ENCODE data around the gene TEAD1. TPM values are rescaled to one million over a fixed set of nuclear protein-coding genes. Genes with fewer than 3 reads are reported as not detected.

The TEAD1 gene
- total and polyA plus RNA-seq, 10 of the 15 experiments (the other 5 are each of a cell fraction or from before 2014, with no cell fraction given) = 0.01 to 0.59 (median 0.04) TPM; not detected in 6

DNA sequence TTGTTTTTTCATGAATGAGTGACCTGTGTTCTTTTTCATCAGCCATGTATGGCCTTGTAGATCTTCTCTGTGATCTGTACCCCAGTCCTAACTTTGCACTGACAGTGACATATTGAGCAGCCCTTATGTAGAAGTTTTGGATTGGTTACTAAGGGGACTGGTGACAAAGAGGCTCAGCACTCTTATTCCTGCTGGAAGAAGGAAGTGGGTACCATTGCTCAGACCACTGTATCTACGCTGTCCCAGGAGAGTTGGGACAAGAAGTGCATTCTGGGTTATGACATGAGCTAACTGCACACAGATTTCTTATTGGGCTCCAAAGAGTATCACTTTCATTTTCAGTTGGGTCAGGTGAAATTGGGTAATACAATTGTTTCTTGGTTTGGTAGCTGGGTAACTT lies 227.1 kb downstream of the TEAD1 start (continued):
- no peak for TF ChIP-seq MTA3 (IDR thresholded peaks at IDR 0.05; ENCODE audit: borderline replicate concordance, low read length)

DNA sequence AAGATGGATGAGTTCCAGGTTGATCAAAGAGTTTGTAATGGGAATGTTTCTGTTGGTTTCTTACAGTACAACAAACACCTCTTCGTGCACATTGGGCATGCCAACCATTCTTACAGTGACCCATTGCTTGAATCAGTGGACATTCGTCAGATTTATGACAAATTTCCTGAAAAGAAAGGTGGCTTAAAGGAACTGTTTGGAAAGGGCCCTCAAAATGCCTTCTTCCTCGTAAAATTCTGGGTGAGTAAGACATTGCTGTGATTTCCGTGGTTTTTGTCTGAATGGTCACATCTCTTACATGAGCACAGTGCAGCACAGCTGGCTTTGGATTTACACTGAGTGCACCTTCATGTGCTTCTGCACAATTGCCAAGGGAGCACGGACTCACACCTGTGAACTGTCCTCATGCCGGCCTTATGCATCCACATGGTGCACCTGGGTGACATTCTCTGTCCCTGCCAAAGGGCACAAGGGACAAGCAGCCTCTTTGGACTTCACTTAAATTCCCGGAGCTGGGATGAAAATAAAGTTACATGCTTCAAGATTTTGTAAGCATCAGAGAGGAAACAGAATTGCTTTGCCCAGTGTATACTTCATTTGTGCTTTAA lies 227.8 kb downstream of the TEAD1 start:
- POLR2A ChIA-PET = no interaction called here
- H3K27me3 ChIP-seq (replicated peaks in 1 of 2; ENCODE audit: control insufficient read depth in 2 of 2, insufficient read depth in 2 of 2, low read length in 1 of 2) = no peaks in the 10 kb centered on the region; a peak in 1 of 4 replicates
- ATAC-seq = no peak
- no peaks in the 10 kb centered on the region for H3K36me3 ChIP-seq (ENCODE audit: control insufficient read depth in 2 of 2, insufficient read depth in 2 of 2, low read length in 1 of 2)
- SMC1A ChIA-PET (ENCODE audit: uncharacterized antibody, unreplicated experiment) = no interaction called here
- no peak overlapping the region; the same call in 1 of the 2 replicates for H2AFZ ChIP-seq (ENCODE audit: control insufficient read depth, low read depth, low read length)
- H3K4me2 ChIP-seq (ENCODE audit: control insufficient read depth, insufficient read depth) = no peak overlapping the region
- CTCF ChIA-PET = interaction anchor here (1.1 to 1.8 kb wide), 4 partner anchors 12 to 571 kb away, joined by 3 to 5 read pairs (median 3); no protein-coding TSS in a partner anchor
- no TSS peak for BruUV-seq (replicated peaks)
- WGBS (ENCODE audit: insufficient coverage, insufficient replicate concordance, low lambda C conversion rate, missing lambda C conversion rate) = 19% methylated on average over 7 of the region's 7 CpGs
- H3K4me3 ChIP-seq = no peak overlapping the region
- intact Hi-C loops (cut with micrococcal nuclease; ENCODE audit: unreplicated experiment) (no loop called here), in situ Hi-C loops (cut with MboI) (no loop called here)
- FAIRE-seq = no peak
- H3K9me3 ChIP-seq (replicated peaks; ENCODE audit: control insufficient read depth, insufficient read depth, low read length) = no peaks in the 10 kb centered on the region
- no peak for DNase-seq (ENCODE audit: low read depth, low spot score)
- H3K27ac ChIP-seq (ENCODE audit: control insufficient read depth, insufficient read depth) = no peak overlapping the region
- H4K20me1 ChIP-seq (ENCODE audit: control insufficient read depth, insufficient read depth) = no peaks in the 10 kb centered on the region
- TF ChIP-seq, protein P1, sequence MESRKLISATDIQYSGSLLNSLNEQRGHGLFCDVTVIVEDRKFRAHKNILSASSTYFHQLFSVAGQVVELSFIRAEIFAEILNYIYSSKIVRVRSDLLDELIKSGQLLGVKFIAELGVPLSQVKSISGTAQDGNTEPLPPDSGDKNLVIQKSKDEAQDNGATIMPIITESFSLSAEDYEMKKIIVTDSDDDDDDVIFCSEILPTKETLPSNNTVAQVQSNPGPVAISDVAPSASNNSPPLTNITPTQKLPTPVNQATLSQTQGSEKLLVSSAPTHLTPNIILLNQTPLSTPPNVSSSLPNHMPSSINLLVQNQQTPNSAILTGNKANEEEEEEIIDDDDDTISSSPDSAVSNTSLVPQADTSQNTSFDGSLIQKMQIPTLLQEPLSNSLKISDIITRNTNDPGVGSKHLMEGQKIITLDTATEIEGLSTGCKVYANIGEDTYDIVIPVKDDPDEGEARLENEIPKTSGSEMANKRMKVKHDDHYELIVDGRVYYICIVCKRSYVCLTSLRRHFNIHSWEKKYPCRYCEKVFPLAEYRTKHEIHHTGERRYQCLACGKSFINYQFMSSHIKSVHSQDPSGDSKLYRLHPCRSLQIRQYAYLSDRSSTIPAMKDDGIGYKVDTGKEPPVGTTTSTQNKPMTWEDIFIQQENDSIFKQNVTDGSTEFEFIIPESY (IDR thresholded peaks at IDR 0.05) = no peak
- TF ChIP-seq FOXK2 (IDR thresholded peaks at IDR 0.05) = no peak
- TF ChIP-seq NFXL1 (IDR thresholded peaks at IDR 0.05; ENCODE audit: borderline replicate concordance) = no peak
- TF ChIP-seq NR2F1 (conservative IDR thresholded peaks at IDR 0.05) = no peak
- TF ChIP-seq RAD21 (IDR thresholded peaks at IDR 0.05; ENCODE audit: insufficient read depth, low read depth, low read length) = no peak
- no peak for TF ChIP-seq NFIC (IDR thresholded peaks at IDR 0.05; ENCODE audit: low read depth, low read length)
- TF ChIP-seq, protein P2, sequence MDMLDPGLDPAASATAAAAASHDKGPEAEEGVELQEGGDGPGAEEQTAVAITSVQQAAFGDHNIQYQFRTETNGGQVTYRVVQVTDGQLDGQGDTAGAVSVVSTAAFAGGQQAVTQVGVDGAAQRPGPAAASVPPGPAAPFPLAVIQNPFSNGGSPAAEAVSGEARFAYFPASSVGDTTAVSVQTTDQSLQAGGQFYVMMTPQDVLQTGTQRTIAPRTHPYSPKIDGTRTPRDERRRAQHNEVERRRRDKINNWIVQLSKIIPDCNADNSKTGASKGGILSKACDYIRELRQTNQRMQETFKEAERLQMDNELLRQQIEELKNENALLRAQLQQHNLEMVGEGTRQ (IDR thresholded peaks at IDR 0.05; ENCODE audit: borderline replicate concordance, low read depth, low read length) = no peak
- TF ChIP-seq BMI1 (IDR thresholded peaks at IDR 0.05; ENCODE audit: borderline replicate concordance) = no peak
- TF ChIP-seq, protein P3, sequence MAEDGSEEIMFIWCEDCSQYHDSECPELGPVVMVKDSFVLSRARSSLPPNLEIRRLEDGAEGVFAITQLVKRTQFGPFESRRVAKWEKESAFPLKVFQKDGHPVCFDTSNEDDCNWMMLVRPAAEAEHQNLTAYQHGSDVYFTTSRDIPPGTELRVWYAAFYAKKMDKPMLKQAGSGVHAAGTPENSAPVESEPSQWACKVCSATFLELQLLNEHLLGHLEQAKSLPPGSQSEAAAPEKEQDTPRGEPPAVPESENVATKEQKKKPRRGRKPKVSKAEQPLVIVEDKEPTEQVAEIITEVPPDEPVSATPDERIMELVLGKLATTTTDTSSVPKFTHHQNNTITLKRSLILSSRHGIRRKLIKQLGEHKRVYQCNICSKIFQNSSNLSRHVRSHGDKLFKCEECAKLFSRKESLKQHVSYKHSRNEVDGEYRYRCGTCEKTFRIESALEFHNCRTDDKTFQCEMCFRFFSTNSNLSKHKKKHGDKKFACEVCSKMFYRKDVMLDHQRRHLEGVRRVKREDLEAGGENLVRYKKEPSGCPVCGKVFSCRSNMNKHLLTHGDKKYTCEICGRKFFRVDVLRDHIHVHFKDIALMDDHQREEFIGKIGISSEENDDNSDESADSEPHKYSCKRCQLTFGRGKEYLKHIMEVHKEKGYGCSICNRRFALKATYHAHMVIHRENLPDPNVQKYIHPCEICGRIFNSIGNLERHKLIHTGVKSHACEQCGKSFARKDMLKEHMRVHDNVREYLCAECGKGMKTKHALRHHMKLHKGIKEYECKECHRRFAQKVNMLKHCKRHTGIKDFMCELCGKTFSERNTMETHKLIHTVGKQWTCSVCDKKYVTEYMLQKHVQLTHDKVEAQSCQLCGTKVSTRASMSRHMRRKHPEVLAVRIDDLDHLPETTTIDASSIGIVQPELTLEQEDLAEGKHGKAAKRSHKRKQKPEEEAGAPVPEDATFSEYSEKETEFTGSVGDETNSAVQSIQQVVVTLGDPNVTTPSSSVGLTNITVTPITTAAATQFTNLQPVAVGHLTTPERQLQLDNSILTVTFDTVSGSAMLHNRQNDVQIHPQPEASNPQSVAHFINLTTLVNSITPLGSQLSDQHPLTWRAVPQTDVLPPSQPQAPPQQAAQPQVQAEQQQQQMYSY (CRISPR knock-in tag; IDR thresholded peaks at IDR 0.05) = no peak
- no peak for TF ChIP-seq MXI1 (IDR thresholded peaks at IDR 0.05; ENCODE audit: low read depth, low read length)
- TF ChIP-seq BCL11A (IDR thresholded peaks at IDR 0.05; ENCODE audit: low read depth, low read length) = no peak
- RAD21 ChIA-PET (ENCODE audit: unreplicated experiment) = no interaction called here
- no peaks in the 10 kb centered on the region for H3K4me1 ChIP-seq (ENCODE audit: control insufficient read depth, insufficient read depth, low read length)
- no peak overlapping the region for H3K9ac ChIP-seq (ENCODE audit: control insufficient read depth, insufficient read depth, low read length)
- no peaks in the 10 kb centered on the region for H3K79me2 ChIP-seq (ENCODE audit: control insufficient read depth, insufficient read depth, low read length)
